PC-3 (cell line): ENCODE data around the gene ATG5.
"Not testable (repeated sequence)": the region's sequence is repeated elsewhere in the genome, so short reads cannot be mapped to it uniquely, and the experiment has no call there.

Experiments
- EZH2phosphoT487 ChIP-seq: fragments of 300-600 bp; sonication (generic); IDR thresholded peaks from 2 replicates; pipeline ENCODE4 v1.6.1; 2018; ENCODE audit warnings: mild to moderate bottlenecking, antibody characterized with exemption, low read length, borderline replicate concordance
- TF ChIP-seq, protein P1 (sequence below): fragments of 300-600 bp; sonication (generic); conservative IDR thresholded peaks from 2 replicates; pipeline ENCODE4 v1.5.1; 2017; ENCODE audit warnings: antibody characterized with exemption, low read depth, mild to moderate bottlenecking, low read length

GRCh38 chr6:106251531-106252255 is 73.9 kb downstream of the ATG5 start:
- TF ChIP-seq EZH2phosphoT487, result not testable (repeated sequence)
- TF ChIP-seq, protein P1, sequence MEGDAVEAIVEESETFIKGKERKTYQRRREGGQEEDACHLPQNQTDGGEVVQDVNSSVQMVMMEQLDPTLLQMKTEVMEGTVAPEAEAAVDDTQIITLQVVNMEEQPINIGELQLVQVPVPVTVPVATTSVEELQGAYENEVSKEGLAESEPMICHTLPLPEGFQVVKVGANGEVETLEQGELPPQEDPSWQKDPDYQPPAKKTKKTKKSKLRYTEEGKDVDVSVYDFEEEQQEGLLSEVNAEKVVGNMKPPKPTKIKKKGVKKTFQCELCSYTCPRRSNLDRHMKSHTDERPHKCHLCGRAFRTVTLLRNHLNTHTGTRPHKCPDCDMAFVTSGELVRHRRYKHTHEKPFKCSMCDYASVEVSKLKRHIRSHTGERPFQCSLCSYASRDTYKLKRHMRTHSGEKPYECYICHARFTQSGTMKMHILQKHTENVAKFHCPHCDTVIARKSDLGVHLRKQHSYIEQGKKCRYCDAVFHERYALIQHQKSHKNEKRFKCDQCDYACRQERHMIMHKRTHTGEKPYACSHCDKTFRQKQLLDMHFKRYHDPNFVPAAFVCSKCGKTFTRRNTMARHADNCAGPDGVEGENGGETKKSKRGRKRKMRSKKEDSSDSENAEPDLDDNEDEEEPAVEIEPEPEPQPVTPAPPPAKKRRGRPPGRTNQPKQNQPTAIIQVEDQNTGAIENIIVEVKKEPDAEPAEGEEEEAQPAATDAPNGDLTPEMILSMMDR, result not testable (repeated sequence)
